Bone marrow (tissue), 2 donors: ENCODE data around the gene FRMD4B.

Experiments used
- DNase-seq, 2 donors: peaks; one replicate each; lab custom pipeline; 2025; lab: John Stamatoyannopoulos, UW

Gene FRMD4B

GRCh38 chr3:69126999-69127398 lies 258.9 kb downstream of the FRMD4B start:
- no peak for DNase-seq

GRCh38 chr3:69126216-69126615 lies 259.7 kb downstream of the FRMD4B start:
- no peak for DNase-seq

GRCh38 chr3:69122403-69122802 lies 263.5 kb downstream of the FRMD4B start, which contains the start of gene LMOD3:
Gene LMOD3 (minus strand): TSS chr3:69122595. CDS start chr3:69122386, 209 bp downstream.
- DNase-seq = no peak

GRCh38 chr3:69121950-69122349 lies 263.9 kb downstream of the FRMD4B start:
- DNase-seq = no peak

- no peak for DNase-seq
Observed at GRCh38 chr3:69121513-69121912, 264.4 kb downstream of the FRMD4B start.

- DNase-seq = peak; percentile 2 to 83
Observed at GRCh38 chr3:69120879-69121464, 264.9 kb downstream of the FRMD4B start.
